HG03175 (cell line): ENCODE measurements around the gene PECR.

Source experiments
- ATAC-seq: cut with Tn5 transposase; IDR thresholded peaks from one replicate; pipeline ENCODE4 v1.9.1; 2021; ENCODE audit warnings: mild to moderate bottlenecking, moderate library complexity; ENCODE audit not compliant: unreplicated experiment

The PECR gene

DNA sequence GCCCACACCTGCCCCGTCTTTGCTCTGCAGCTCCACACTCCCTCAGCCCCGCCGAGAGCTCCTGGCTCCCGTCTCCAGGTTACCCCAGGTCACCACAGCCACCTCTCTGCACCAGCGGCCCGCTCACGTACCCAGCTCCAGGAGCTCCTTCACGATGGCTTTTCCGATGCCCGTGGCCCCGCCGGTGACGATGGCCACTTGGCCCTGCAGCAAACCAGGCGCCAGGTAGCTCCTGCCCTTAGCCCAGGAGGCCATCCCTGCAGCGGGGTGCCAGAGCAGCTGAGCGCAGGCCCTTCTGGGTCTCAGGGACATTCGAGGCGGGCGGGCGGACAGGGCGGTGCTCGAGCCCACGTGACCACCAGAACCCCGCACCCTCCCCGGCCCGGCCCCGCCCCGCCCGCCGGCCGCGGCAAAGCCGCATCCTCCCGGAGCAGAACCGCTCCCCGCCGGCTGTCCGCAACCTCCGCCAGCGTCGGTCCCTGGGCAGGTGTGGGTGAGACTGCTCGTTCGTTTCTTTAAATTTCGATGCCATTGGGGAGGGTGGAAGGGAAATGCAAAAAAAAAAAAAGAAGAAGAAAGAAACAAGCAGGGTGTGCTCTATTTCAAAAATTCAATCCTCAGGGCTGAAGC is at the start of gene PECR, which contains the start of gene TMEM169:
PECR (minus strand) TSS at position 323 of the 630 bp plus-strand sequence; CDS start at position 255, 68 bp downstream.
TMEM169 (plus strand) TSS at position 433 of the 630 bp plus-strand sequence. CDS start 14,045 bp downstream, outside the sequence.
- ATAC-seq = peak; percentile 95

DNA sequence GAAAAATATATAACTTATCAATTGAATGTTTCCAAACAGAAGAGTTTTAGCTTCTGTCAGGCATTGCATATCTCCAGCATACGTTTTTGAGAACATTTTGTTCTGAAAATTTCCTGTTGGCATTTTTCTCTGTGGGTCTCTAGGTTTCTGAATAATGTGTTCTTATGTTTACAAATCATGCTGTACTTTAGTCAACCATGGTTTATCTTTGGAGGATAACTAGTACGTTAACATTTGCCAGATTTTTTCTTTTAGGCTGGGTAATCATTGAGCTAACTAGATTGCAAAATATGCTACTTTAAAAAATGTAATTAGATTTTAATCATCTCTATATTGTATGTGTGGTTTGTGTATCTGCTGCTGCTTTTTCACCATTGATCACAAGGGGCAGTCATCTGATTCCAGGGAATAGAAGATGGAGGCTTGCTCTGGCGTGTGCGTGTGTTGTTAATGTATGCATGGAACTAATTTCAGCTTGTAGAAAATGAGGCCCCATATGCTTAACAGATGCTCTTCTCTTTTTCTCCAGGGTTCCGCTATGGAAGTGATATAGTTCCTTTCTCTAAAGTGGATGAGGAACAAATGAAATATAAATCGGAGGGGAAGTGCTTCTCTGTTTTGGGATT is 48.9 kb upstream of the PECR start:
- no peak for ATAC-seq

DNA sequence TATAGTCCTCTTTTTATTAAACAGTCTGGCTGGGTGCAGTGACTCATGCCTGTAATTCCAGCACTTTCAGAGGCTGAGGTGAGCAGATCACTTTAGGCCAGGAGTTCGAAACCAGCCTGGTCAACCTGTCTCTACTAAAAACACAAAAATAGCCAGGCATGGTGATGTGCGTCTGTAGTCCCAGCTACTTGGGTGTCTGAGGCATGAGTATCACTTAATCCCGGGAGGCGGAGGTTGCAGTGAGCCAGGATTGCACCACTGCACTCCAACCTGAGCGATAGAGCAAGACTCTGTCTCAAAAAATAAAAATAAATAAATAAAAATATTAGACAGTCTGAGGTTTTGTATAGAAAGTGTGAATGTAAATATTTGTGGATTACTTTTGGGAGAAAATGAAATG is 45.3 kb upstream of the PECR start:
- no peak for ATAC-seq

DNA sequence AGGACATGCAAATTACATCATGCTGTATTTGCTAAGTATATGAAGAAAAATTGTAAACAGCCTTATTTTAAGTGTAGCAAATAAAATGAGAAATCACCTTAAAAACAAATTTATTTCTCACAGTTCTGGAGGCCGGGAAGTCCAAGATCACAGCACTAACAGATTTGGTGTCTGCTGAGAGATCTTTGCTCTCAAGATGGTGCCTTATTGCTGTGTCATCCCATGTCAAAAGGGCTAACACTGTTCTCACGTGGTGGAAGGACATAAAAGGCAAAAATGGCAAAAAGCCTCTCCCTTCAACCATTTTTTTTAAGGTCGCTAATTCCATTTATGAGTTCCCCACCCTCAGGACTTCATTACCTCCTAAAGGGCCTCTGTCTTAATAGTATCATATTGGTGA is 39.6 kb upstream of the PECR start:
- no peak for ATAC-seq

DNA sequence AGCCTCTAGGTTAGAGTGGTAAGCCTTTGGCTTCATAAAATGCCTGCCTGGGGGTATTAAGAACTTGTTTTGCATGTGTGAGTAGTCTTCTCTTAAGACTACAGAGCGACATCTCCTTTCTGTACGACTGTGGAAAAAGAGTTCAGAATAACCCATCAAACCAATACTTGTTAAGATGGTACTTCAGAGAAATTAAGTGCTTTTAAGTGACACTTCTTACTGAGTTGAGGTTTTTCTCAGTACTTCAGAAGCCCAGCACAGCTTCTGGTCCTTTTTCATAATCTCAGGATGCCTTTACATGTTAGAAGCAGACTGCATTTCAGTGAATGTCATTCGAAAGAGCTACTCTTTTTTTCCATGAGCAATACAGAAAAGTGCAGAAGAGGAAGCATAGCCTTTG is 38.4 kb upstream of the PECR start:
- ATAC-seq = no peak

DNA sequence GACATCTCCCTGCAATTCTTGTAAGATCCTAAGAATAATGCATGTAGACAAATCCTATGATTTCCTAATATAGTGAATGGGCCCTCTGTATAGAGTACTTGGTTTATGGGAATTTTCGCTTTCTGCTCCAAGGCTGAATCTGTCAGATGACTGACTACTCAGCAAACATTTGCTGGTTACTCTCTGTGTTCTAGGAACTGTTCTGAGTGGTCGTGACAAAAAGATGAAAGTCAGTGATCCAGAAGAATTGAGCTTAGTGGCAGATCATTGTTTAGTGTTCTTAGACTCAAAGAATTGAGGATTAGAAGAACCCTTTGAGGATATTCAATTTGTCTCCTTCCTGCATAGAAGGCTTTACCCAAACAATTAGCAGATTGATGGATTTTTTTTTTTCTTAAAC is 37.5 kb upstream of the PECR start:
- no peak for ATAC-seq

DNA sequence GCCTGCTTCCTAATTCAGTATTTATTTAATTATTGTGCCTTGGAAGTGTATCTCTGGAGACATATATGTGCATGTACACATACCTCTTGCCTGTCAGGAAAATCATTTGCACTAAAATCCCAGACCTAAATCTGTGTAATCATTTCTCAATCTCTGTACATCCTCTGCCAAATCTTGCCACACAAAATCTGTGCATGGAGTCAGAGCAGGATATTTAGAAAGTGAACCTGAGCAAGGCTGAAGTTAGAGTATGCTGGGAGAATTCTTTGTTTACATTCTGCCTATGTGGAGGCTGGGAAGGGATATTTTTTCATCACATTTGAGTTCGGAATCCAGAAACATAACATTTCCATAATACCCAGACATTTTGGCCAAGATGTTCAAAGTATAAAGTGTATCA is 36.9 kb upstream of the PECR start:
- ATAC-seq = no peak

DNA sequence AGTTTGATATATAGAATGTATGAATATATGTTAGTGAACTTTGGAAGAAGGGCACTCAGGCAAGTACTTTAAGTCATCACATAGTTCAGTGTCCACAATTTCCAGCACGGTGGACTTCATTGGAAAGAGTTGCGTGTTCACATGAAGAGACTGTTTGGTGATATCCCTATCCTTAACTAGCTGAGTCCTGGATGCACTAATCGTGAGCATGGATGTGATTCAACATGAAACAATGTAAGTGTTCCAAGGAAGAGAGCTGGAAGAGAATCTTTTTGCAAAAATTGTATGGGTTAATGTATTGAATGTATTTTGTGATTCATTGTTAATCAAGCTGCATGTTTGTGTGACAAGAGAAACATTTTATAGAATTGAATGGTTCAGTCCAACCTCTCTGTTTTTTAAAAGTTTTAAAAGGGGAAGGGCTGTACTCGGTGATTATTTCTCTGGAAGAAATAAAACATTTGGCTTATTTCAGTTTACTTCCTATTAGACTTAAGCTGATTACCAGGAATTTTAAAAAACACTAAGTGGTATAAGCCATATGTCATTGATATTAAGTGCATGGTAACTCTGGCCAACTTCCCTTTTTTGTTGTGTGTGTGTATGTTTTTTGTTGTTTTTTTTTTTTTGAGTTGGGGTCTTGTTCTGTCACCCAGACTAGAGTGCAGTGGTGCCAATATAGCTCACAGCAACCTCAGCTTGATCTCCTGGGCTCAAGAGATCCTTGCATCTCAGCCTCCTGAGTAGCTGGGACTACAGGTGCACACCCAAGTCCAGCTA is 36.1 kb upstream of the PECR start:
- no peak for ATAC-seq

DNA sequence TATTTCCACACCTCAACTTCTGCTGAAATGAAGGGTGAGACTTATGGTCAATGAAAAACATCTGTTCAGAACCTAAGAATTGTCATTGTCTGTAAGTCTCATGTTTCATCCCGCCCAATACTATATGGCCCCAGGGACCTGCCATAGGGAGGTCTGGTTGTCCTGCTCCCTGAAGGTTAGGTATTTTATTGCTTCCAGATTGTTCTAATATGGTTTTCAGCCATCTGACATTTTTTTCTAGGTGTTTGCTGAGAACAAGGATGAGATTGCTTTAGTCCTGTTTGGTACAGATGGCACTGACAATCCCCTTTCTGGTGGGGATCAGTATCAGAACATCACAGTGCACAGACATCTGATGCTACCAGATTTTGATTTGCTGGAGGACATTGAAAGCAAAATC is 34.8 kb upstream of the PECR start:
- no peak for ATAC-seq

DNA sequence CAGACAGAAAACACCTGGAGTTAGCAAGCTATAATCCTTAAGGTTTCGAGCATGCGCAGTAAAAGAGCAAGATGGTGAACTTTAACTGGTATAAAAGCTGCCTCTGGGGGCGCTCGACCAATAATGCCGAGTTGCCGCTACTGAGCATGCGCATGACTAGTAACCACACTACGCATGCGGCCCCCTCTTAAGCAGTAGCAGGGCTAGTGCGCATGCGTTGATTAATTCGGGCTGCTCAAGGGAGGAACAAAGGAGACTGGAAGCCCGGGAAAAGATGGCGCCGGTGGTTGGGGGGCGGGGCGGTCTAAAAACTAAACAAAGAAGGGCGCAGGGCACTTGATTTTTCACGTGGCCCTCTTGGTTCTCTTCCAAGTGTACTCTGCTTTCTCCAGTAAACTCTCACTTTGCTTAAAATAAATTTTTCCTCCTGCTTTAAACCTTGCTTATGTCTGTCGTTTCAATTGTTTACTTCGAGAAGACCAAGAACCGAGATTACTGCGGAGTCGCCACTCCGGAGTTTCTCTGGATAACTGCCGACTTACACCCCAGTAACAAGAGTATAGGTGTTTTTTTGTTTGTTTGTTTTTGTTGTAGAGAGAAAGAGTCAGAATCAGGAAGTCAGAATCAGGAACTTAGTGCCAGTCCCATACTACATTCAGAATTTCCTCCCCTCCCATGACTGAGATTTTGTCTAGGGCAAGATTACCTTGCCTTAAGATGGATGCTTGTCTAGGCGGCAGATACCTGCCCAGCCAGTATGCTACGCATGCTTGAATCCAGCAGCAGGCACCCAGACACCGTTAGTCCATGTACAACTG is 33.3 kb upstream of the PECR start:
- ATAC-seq = peak; percentile 41

DNA sequence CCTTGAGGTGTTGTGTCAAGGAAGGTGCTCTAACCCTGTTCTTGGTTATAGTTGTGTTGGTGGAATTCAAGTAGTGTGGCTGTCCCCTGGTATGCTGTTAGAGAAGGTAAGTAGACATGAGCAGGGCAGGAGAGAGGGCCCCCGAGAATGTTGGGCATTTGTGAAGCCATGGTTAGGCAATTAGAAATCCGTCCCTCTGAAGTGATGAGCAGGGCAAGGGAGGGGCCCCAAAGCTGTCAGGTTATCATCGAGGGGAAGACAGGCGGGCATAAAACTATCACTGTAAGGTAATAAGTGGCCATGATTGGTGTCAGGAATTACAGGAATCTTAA is 32.7 kb upstream of the PECR start:
- no peak for ATAC-seq

DNA sequence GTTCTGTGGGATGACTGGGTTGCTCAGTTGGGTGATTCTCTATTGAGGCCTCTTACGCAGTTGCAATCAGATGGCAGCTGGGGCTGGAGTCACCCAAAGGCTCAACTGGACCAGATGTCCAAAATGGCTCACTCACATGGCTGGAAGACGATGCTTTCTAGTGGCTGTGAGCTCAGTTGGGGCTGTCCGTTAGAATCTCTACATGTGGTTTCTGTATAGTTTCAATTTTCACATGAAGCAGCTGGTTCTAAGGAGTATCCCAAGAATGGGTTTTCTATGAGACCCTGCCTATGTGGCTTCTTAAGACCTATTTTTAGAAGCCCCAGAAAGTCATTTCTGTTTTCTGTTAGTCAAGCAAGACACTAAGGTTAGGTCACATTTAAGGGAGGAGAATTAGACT is 32.0 kb upstream of the PECR start:
- peak; percentile 77 for ATAC-seq

DNA sequence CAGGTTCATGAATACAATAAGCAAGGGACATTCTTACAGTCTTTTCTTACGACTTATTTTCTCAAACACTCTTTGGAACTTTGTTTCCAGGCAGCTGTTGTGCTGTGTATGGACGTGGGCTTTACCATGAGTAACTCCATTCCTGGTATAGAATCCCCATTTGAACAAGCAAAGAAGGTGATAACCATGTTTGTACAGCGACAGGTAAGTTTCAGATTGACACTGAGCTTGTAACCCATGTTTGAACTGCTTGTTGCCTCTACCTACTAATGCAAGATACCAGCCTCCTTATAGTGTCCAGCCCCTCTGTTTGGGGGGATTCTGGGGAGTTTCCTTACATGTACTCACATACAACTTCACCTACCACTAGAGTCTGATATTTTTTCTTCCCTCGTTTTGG is 31.3 kb upstream of the PECR start:
- ATAC-seq = no peak

DNA sequence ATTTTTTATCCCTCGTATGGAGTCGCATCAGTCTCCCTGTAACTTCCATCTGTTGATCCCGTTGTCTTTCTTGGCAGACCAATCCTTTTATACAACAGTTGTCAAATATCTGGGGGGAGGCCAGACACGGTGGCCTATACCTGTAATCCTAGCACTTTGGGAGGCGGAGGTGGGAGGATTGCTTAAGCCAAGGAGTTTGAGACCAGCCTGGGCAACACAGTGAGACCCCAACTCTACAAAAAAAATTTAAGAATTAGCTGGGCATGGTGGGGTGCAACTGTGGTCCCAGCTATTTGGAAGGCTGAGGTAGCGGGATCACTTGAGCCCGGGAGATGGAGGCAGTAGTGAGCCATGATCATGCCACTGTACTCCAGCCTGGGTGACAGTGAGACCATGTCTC is 29.5 kb upstream of the PECR start:
- ATAC-seq = no peak

DNA sequence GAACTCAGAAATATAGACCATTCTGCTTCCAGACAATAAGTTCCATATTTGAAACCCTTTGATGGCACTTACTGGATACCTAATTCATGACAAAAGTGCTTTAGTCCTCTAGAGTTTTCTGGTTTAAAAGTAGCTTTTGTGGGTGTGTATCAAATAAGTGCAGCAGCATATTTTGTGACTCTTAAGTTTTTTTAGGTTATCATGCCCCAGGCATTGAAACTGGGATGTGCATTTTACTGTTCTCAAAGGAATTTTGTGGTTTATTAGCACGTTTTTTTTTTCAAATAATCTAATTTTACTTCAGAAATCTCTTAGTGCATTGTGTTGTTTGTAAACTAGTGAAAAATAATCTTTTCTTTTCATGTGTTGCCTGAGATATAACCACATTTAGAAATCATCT is 29.0 kb upstream of the PECR start:
- no peak for ATAC-seq

DNA sequence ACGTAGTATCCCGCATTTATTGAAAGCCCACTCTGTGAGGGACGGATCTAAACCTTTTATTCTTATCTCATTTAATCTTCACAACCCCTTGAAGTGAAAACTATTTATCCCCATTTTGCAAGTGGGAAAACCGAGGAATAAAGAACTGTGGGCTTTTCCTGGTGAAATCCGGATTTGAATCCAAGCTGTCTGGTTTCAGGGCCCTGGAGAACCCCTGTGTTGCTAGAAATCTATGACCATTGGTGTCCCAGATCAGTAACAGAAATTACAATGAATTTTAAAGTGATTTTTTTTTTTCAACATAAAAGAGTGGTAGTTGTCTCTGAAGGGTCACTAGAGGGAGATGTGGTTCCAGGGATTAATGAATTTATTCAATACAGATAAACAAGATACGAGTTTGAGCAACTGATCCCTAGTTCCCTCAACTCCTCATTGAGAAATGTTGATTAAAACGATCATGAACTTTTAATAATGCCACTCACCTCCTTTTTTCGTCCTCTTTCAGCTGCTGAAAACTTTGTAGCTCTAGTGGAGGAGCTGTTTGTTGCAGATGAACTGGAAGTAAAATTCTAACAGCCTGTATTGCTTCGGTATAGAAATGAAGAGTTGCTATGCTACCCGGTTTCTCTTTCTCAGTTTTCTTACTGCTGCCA is 28.5 kb upstream of the PECR start:
- ATAC-seq = peak; percentile 18

DNA sequence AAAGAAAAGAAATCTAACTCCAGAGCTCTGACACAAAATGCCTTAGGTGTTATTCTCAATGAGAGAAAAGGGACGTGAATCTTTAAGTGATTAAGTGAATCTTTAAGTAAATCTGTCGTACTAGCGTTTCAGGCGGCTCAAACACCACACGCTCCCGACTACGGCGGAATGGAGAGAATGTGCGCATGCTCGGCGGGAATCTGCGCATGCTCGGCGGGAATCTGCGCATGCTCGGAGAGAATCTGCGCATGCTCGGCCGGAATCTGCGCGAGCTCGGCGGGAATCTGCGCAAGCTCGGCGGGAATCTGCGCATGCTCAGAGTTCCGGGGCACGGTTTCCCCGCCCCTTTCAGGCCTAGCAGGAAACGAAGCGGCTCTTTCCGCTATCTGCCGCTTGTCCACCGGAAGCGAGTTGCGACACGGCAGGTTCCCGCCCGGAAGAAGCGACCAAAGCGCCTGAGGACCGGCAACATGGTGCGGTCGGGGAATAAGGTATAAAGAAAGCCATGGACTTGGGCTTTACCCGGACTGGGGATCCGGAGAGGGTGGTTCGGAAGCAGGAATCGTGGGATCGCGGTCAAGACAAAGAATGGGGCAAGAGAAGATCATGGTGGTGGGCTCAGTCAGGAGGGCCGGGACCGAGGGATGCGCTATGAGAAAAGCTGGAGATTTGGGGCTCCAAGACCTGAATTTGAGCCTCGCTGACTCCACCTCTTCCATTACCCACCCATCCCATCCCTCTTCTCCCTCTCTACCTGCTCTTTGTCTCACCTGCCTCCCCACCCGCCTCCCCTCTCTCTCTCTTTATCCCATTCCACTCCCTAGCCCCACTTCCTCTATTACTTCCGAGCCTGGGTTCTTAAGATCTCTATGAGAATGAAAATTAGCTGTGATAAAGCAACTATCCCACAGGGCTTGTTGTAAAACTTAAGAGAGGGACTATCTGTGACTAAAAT is 27.6 kb upstream of the PECR start, which contains the start of gene XRCC5:
XRCC5 (plus strand) TSS at position 382 of the 955 bp plus-strand sequence; CDS start at position 471, 89 bp downstream.
- ATAC-seq = peak; percentile 53

DNA sequence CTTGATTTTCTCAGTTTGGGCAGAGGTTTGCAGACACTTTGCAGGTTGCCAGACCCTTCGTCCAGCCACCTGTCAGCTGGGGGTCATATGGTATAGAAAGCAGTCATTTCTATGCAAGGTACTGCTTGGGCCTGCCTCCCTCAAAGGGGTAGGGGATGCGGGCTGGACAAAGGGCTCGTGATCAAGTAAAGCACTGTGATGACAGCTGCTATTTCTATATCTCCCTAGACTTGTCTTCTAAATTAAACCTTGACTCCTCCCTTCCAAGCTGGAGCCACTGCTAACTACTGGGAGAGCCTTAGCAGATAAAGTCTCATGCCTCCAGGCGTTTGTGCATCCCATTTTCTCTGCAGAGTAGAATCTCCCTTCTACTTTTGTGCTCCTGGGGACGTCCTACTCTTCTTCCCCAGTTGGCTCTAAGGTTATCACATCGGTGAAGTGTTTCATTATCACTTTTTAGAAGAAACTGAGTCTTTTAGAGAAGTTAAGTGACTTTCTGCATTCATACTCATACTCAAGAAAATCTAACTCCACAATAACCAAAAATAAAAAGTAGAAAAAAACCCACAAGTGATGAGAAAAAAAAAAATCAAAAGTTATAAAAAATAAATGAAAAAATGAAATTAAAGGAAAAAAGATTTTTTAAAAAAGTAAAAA is 26.8 kb upstream of the PECR start:
- no peak for ATAC-seq

DNA sequence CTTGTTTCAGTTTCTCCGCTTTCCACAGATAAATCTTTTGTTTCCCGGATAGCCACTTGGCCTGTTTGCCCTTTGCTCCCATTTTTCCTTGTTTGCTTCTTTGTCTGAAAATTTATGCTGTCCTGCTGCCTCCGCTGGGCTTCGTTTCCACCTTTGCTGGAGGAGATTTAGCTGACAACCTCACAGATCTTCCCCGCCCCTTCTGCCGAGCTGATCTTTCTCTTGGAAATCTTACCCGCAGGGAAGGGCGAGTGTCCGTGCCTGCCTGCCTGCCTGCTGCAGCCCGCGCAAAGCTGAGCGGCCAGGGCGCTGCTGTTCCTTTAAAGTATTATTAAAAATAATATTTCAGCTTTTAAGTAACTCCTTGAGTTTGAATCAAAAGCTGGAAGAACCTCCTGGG is 26.2 kb upstream of the PECR start:
- ATAC-seq = no peak
